GM18909 (cell line): ENCODE results near the gene ZDHHC17.
"Not testable (repeated sequence)": the region's sequence is repeated elsewhere in the genome, so short reads cannot be mapped to it uniquely, and the experiment has no call there.

Experiments
- ATAC-seq: cut with Tn5 transposase; IDR thresholded peaks from one replicate; pipeline ENCODE4 v1.9.1; 2021; ENCODE audit warnings: mild to moderate bottlenecking; ENCODE audit not compliant: unreplicated experiment, poor library complexity

ZDHHC17 gene

GRCh38 chr12:76763746-76764675 is at the start of gene ZDHHC17:
ZDHHC17 (plus strand) TSS chr12:76764115; CDS start chr12:76764237, 122 bp downstream.
- peak; percentile 93 for ATAC-seq

- no peak for ATAC-seq
These were observed 49.5 kb upstream of the ZDHHC17 start for GRCh38 chr12:76714415-76714814.

GRCh38 chr12:76714861-76715260 is 49.1 kb upstream of the ZDHHC17 start:
- no peak for ATAC-seq

GRCh38 chr12:76715332-76715731 is 48.6 kb upstream of the ZDHHC17 start:
- ATAC-seq: no peak

- ATAC-seq: no peak
These were observed 46.6 kb upstream of the ZDHHC17 start for GRCh38 chr12:76717314-76717713.

- no peak for ATAC-seq
These were observed 44.5 kb upstream of the ZDHHC17 start for GRCh38 chr12:76719171-76720041.

GRCh38 chr12:76720068-76720467 is 43.8 kb upstream of the ZDHHC17 start:
- ATAC-seq: no peak

- no peak for ATAC-seq
These were observed 37.3 kb upstream of the ZDHHC17 start for GRCh38 chr12:76726626-76727025.

GRCh38 chr12:76732188-76732587 is 31.7 kb upstream of the ZDHHC17 start:
- not testable (repeated sequence) for ATAC-seq

GRCh38 chr12:76737689-76738088 is 26.2 kb upstream of the ZDHHC17 start:
- ATAC-seq: not testable (repeated sequence)

GRCh38 chr12:76738824-76739579 is 24.9 kb upstream of the ZDHHC17 start:
- no peak for ATAC-seq

GRCh38 chr12:76739896-76740295 is 24.0 kb upstream of the ZDHHC17 start:
- ATAC-seq: no peak

- ATAC-seq: no peak
These were observed 23.4 kb upstream of the ZDHHC17 start for GRCh38 chr12:76740501-76740900.

- no peak for ATAC-seq
These were observed 18.6 kb upstream of the ZDHHC17 start for GRCh38 chr12:76745343-76745742.

- no peak for ATAC-seq
These were observed 17.4 kb upstream of the ZDHHC17 start for GRCh38 chr12:76746516-76746915.

- no peak for ATAC-seq
These were observed 16.7 kb upstream of the ZDHHC17 start for GRCh38 chr12:76747245-76747644.

- no peak for ATAC-seq
These were observed 8.0 kb upstream of the ZDHHC17 start for GRCh38 chr12:76755829-76756379.

- ATAC-seq: no peak
These were observed 6.2 kb upstream of the ZDHHC17 start for GRCh38 chr12:76757694-76758093.

GRCh38 chr12:76762601-76762980 is 1.3 kb upstream of the ZDHHC17 start:
- no peak for ATAC-seq

- no peak for ATAC-seq
These were observed 941 bp downstream of the ZDHHC17 start for GRCh38 chr12:76764856-76765255.
